IPS DF 6.9 (cell line): ENCODE data around the gene GPATCH8.

Experiments used
- DNase-seq: peaks from one replicate; pipeline ENCODE4 v3.0.0-alpha.2; 2013; ENCODE audit warnings: low read depth, low spot score
- H3K27ac ChIP-seq: one replicate; pipeline ENCODE4 v1.5.1; 2013; ENCODE audit warnings: low read length, control low read depth
- H3K27me3 ChIP-seq: 2 replicates; pipeline ENCODE4 v1.6.1; 2013; ENCODE audit warnings: mild to moderate bottlenecking, low read length; ENCODE audit not compliant: control insufficient read depth, insufficient read depth
- H3K36me3 ChIP-seq: 2 replicates; pipeline ENCODE4 v1.6.1; 2013; ENCODE audit warnings: low read length; ENCODE audit not compliant: control insufficient read depth, insufficient read depth
- H3K4me1 ChIP-seq: 2 replicates; pipeline ENCODE4 v1.6.1; 2013; ENCODE audit warnings: low read length; ENCODE audit not compliant: control insufficient read depth, insufficient read depth
- H3K4me3 ChIP-seq: 2 replicates; pipeline ENCODE4 v1.5.1; 2013; ENCODE audit warnings: mild to moderate bottlenecking, low read length
- H3K9me3 ChIP-seq: 2 replicates; pipeline ENCODE4 v1.6.1; 2013; ENCODE audit warnings: low read length, inconsistent platforms; ENCODE audit not compliant: control insufficient read depth, insufficient read depth
- WGBS: extraction: QIAGEN DNeasy Blood & Tissue Kit; methylation state at CpG from one replicate; pipeline ENCODE4 v1.1.7; 2013; ENCODE audit warnings: mixed read lengths, missing lambda C conversion rate; ENCODE audit not compliant: insufficient read length, insufficient coverage; 5-methylcytosine and 5-hydroxymethylcytosine counted together

The GPATCH8 gene

DNA sequence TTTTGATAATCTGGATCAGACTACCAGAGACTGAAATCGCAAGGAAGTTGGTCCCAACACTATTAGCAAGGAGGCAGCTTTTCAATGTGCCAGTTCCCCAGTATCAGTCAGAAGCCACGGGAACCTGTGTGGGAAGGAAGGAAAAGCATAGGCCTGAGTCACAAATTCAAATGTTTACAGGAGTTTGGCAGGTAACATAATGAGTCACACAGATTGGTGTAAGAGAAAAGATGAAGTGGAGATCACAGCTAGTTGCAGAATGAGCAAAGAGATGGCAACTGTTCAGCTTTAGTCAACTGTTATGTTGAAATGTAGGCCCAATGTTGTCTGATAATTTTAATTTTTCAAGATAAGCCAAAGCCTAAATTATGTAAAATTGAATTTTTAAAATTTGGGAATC, 85.7 kb downstream of the GPATCH8 start:
- no peak for DNase-seq
- H3K27me3 ChIP-seq = no peaks in the 10 kb centered on the region
- no CpG with 5 or more reads among the region's 2 CpGs for WGBS
- H3K36me3 ChIP-seq = peaks cover 2% of the 10 kb centered on the region; the same call in 1 of the 2 replicates
- H3K9me3 ChIP-seq = no peaks in the 10 kb centered on the region
- H3K4me3 ChIP-seq = no peak overlapping the region
- no peak overlapping the region for H3K27ac ChIP-seq
- no peaks in the 10 kb centered on the region for H3K4me1 ChIP-seq

DNA sequence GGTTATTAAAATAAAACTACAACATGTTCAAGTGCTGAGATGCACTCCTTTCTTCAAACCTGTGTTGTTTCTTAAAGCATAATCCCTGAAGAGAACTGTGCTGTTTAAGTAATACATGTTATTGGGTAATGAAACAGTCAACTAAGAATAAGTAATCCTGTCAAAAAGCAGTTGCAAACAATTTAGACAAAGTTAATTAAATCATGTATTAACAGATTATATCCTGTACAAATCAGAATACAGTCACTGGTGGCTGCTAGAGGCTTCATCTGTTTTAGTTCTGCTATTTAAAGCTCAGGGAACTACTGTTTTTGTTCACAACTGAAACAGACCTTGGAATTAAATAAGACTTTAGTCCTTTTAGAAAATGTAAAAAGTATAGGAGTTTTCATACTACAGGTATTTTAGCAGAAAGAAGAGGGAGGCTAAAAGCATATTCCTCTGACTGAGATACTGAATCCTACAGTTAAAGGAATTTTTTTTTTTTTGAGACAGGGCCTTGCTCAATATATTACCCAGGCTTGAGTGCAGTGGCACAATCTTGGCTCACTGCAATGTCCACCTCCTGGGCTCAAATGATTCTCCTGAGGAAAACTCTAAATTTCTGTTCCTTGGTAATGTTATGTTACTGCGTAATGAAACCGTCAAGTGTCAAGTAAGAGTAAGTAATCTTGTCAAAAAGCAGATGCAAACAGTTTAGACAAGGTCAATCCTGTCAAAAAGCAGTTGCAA, 86.5 kb downstream of the GPATCH8 start:
- Histone ChIP-seq H3K4me3 (no peak overlapping the region), H3K27me3 (no peaks in the 10 kb centered on the region), H3K9me3 (no peaks in the 10 kb centered on the region), H3K4me1 (no peaks in the 10 kb centered on the region), H3K27ac (no peak overlapping the region), H3K36me3 (peaks cover 2% of the 10 kb centered on the region; the same call in 1 of the 2 replicates)
- no CpG with 5 or more reads among the region's 2 CpGs for WGBS
- no peak for DNase-seq

DNA sequence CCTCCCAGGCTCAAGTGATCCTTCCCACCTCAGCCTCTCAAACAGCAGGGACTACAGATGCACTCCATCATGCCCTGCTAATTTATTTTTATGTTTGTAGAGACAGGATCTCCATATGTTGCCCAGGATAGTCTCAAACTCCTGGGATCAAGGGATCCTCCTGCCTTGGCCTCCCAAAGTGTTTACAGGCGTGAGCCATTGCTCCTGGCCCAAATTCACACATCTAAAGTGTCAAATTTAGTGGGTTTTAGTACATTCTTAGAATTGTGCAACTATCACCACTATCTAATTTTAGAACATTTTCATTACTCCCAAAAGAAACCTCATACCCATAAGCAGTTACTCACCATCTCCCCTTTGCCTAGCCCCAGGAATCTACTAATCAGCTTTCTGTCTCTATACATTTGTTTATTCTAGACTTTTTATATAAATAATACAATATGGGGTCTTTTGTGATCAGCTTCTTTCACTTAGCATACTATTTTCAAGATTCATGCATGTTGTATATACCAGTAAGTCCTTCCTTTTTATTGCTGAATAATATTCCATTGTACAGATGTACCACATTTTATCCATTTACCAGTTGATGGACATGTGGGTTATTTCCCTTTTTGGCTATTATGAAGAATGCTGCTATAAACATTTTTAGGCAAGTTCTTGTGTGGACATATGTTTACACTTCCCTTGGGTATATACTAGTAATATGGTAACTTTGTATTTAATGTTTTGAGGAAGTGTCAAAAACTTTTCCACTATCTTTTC, 88.6 kb downstream of the GPATCH8 start:
- peaks cover 2% of the 10 kb centered on the region; the same call in 1 of the 2 replicates for H3K36me3 ChIP-seq
- DNase-seq = no peak

DNA sequence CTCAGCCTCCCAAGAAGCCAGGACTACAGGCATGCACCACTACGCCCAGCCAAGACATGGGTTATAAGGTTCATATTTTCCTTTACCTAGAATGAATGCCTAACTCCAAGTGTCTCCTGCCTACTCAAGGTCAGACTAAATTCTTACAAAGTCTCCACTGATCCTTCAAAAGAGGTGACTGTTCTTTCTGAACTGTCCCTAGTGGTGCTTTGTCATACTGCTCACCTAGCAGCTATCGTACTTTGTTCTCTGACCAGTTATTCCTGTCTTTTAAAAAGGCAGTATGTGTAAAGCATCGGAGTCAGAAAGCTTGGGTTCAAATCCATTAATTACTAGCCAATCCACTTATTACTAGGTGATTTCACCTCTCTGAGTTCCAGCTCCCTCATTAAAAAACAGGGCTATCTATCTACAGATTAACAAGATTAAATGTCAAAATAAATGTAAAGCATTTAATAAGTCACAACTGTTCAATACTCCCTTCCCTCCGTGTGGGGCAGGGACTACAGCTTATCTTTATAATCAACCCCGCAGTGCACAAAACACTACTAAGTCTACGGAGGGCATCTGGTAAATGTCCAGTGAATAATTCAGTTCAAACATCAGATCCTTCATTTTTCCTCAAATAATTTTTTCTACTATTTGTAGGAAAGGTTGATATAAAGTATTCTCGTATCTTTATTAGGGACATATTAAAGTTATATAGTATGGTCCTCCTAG, 93.7 kb downstream of the GPATCH8 start:
- Histone ChIP-seq H3K27me3 (no peaks in the 10 kb centered on the region), H3K36me3 (no peaks in the 10 kb centered on the region), H3K9me3 (no peaks in the 10 kb centered on the region), H3K4me3 (no peak overlapping the region), H3K27ac (no peak overlapping the region), H3K4me1 (no peaks in the 10 kb centered on the region)
- no CpG with 5 or more reads among the region's 7 CpGs for WGBS
- DNase-seq = no peak

More for the DNA sequence above, 88.6 kb downstream of the GPATCH8 start:
- no CpG with 5 or more reads among the region's 1 CpG for WGBS
- H3K4me1 ChIP-seq = no peaks in the 10 kb centered on the region
- H3K27me3 ChIP-seq = no peaks in the 10 kb centered on the region
- no peak overlapping the region for H3K4me3 ChIP-seq
- H3K27ac ChIP-seq = no peak overlapping the region
- H3K9me3 ChIP-seq = no peaks in the 10 kb centered on the region

DNA sequence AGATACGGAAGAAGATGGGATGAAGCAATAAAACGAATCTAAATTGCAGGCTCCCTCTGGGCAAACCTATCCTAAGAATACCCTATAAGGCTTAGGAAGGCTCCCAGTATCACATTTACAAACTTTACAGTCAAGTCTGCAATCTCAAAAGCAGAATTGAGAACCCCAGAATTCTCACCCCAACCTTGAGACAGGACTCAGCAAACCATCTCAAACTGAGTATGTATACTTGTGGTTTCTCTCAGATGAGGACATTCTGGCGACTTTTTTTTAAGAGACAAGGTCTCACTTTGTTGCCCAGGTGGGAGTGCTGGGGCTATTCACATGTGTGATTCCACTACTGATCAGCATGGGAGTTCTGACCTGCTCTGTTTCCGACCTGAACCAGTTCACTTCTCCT, 94.4 kb downstream of the GPATCH8 start:
- no CpG with 5 or more reads among the region's 4 CpGs for WGBS
- H3K9me3 ChIP-seq = no peaks in the 10 kb centered on the region
- no peaks in the 10 kb centered on the region for H3K27me3 ChIP-seq
- no peak for DNase-seq
- no peak overlapping the region for H3K27ac ChIP-seq
- H3K4me3 ChIP-seq = no peak overlapping the region
- no peaks in the 10 kb centered on the region for H3K36me3 ChIP-seq
- no peaks in the 10 kb centered on the region for H3K4me1 ChIP-seq

DNA sequence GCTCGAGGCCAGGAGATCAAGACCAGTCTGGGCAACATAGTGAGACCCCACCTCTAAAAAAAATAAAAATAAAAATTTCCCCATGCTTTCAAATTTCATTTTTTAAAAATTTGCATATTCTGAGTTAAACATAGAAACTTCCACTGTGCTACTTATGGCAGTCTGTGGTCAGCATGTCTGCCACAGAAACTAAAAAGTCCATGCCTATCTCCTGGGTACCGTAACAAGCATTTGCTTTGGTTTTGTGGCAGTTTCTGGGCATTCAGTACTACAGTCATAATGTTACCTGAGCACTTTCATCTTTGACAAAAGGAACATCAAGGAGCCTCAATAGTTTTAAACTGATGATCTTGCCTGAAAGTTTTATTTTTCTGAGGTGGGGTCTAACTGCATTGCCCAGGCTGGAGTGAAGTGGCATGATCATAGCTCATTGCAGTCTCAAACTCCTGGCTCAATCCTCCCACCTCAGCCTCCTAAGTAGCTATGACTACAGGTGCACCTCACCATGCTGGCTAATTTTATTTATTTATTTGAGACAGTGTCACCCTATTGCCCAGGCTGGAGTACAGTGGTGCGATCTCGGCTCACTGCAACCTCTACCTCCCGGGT, 100.5 kb downstream of the GPATCH8 start:
- H3K36me3 ChIP-seq = peaks cover 9% of the 10 kb centered on the region; the same call in 1 of the 2 replicates
- no peak overlapping the region for H3K27ac ChIP-seq
- H3K4me1 ChIP-seq = no peaks in the 10 kb centered on the region; the same call in 1 of the 2 replicates
- no peak for DNase-seq
- no peaks in the 10 kb centered on the region for H3K9me3 ChIP-seq
- no peak overlapping the region for H3K4me3 ChIP-seq
- H3K27me3 ChIP-seq = no peaks in the 10 kb centered on the region
- WGBS = no CpG with 5 or more reads among the region's 5 CpGs

DNA sequence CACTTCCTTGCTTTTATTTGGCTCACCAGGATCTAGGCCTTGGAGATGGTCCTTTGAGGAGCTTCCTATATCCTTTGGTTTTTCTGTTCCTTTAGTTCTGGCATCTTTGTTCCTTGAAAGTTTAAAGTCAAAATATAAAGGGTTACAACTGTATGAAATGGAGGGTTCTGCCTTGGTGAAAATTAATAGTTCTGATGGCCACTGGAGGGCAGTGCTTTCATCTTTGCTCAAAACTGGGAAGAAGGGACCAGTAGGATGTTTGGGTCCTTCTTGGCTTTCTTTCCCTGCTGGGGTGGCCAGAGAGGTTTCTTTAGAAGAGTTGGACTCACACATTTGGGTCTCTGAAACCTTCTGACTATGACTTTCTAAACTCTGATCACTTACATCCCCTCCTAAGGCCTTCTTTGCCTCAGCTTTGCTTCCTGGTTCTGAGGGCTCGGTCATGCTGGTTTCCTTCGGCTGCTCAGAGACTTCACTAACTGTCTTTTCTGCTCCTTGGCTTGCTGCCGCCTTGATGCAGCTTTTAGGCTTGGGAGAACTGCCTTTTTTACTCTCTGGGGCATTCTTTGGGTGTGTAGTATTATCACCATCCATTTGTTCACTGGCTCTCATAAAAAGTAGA, 102.9 kb downstream of the GPATCH8 start:
- Histone ChIP-seq H3K36me3 (peaks cover 15% of the 10 kb centered on the region; the same call in 1 of the 2 replicates), H3K9me3 (no peaks in the 10 kb centered on the region), H3K27me3 (no peaks in the 10 kb centered on the region), H3K4me3 (no peak overlapping the region), H3K27ac (no peak overlapping the region), H3K4me1 (no peaks in the 10 kb centered on the region; the same call in 1 of the 2 replicates)
- no CpG with 5 or more reads among the region's 3 CpGs for WGBS
- no peak for DNase-seq

DNA sequence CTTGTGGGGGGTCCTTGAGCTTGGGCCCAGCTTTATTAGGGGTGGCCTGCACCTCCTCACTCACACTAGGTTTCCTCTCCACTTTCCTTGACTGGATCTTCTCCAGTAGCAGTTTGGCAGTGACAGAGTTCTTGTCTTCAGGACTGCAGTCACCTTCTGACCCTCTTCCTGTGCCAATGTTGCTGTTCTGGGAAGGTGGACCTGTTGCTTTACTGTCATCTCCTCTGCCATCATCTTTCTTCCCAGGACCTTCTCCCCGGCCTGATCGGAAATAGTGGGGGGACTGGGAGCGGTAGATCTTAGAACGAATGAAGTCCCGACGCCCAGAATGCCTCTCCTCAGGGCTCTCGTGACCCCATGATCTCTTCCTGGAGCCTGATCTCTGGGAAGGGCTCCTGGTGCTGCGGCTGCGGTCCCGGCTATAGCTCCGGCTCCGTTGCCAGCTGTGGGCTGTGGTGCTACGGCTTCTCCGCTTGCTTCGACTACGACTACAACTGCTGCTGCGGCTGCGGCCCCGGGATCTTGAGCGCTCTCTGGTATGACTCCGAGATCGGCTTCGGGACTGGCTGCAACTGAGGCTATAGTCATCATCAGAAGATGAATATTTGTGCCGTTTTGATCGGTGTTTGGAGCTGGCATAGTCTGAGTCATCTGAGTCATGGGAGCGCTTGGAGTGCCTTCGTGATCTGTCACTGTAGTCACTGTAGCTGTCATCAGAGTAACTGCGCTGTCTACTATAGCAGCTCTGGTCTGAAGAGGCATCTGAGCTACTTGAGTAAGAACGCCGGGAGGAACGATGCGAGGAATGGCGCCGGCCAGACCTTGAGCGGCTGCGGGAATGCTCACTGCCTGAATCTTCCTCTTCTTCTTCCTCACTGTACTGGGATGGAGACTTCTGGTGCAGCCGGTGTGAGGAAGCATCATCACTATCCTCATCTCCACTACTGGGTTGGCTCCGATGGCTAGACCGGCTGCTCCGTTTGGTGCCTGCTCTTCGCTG, 104.2 kb downstream of the GPATCH8 start:
- H3K36me3 ChIP-seq = peaks cover 15% of the 10 kb centered on the region; the same call in 1 of the 2 replicates
- no peak overlapping the region for H3K4me3 ChIP-seq
- H3K27ac ChIP-seq = no peak overlapping the region
- DNase-seq = no peak
- H3K4me1 ChIP-seq = no peaks in the 10 kb centered on the region; the same call in 1 of the 2 replicates
- H3K9me3 ChIP-seq = no peaks in the 10 kb centered on the region
- WGBS = no CpG with 5 or more reads among the region's 41 CpGs
- H3K27me3 ChIP-seq = no peaks in the 10 kb centered on the region
